GM19467 (cell line): ENCODE results near the gene NBEAL2.
A peak's percentile ranks its signal among the peaks of the same experiment; 100 is the strongest.
"Not testable (repeated sequence)": the region's sequence is repeated elsewhere in the genome, so short reads cannot be mapped to it uniquely, and the experiment has no call there.

Source experiments
- ATAC-seq: cut with Tn5 transposase; IDR thresholded peaks from one replicate; pipeline ENCODE4 v1.9.1; 2021; ENCODE audit warnings: mild to moderate bottlenecking, moderate library complexity; ENCODE audit not compliant: unreplicated experiment

Gene NBEAL2

GRCh38 chr3:46960081-46960701, 19.3 kb upstream of the NBEAL2 start:
- ATAC-seq: no peak

GRCh38 chr3:46960835-46961234, 18.6 kb upstream of the NBEAL2 start:
- no peak for ATAC-seq

GRCh38 chr3:46962427-46962826, 17.0 kb upstream of the NBEAL2 start:
- no peak for ATAC-seq

- no peak for ATAC-seq
These were observed 16.5 kb upstream of the NBEAL2 start for GRCh38 chr3:46962990-46963389.

GRCh38 chr3:46964038-46964590, 15.4 kb upstream of the NBEAL2 start:
- ATAC-seq: not testable (repeated sequence)

GRCh38 chr3:46965151-46965550, 14.3 kb upstream of the NBEAL2 start:
- no peak for ATAC-seq

GRCh38 chr3:46966811-46967210, 12.7 kb upstream of the NBEAL2 start:
- ATAC-seq: no peak

- no peak for ATAC-seq
These were observed 10.6 kb upstream of the NBEAL2 start for GRCh38 chr3:46968783-46969428.

- ATAC-seq: no peak
These were observed 8.9 kb upstream of the NBEAL2 start for GRCh38 chr3:46970391-46971091.

- no peak for ATAC-seq
These were observed 8.3 kb upstream of the NBEAL2 start for GRCh38 chr3:46971151-46971550.

- no peak for ATAC-seq
These were observed 7.7 kb upstream of the NBEAL2 start for GRCh38 chr3:46971742-46972141.

- no peak for ATAC-seq
These were observed 7.1 kb upstream of the NBEAL2 start for GRCh38 chr3:46972396-46972795.

- no peak for ATAC-seq
These were observed 4.9 kb upstream of the NBEAL2 start for GRCh38 chr3:46974421-46975171.

GRCh38 chr3:46976326-46977190, 2.9 kb upstream of the NBEAL2 start, which contains the start of gene CCDC12:
TSS of gene CCDC12 (minus strand) at chr3:46976745. CDS start at chr3:46976732, 13 bp downstream.
- ATAC-seq: peak; percentile 51

GRCh38 chr3:46977811-46978195, 1.7 kb upstream of the NBEAL2 start:
- ATAC-seq: no peak

- ATAC-seq: no peak
These were observed 1.1 kb upstream of the NBEAL2 start for GRCh38 chr3:46978381-46978780.

- peak; percentile 0 for ATAC-seq
These were observed 562 bp downstream of the NBEAL2 start for GRCh38 chr3:46979958-46980497.

GRCh38 chr3:46981932-46982471, 2.5 kb downstream of the NBEAL2 start:
- ATAC-seq: no peak

- ATAC-seq: no peak
These were observed 3.1 kb downstream of the NBEAL2 start for GRCh38 chr3:46982546-46982945.
